HEK293T (cell line): Measurements from ENCODE around the gene GYG2.
"Not testable (repeated sequence)": the region's sequence is repeated elsewhere in the genome, so short reads cannot be mapped to it uniquely, and the experiment has no call there.

Experiments used
- CTCF ChIA-PET: fragments of 350-600 bp; formaldehyde crosslinking; extraction: SDS; loops from one replicate; lab custom pipeline; 2021; ENCODE audit warnings: antibody characterized with exemption, inconsistent platforms; lab: Yijun Ruan, JAX
- POLR2A ChIA-PET: fragments of 350-600 bp; formaldehyde crosslinking; extraction: SDS; loops from one replicate; lab custom pipeline; 2020; ENCODE audit warnings: antibody characterized with exemption, inconsistent platforms; lab: Yijun Ruan, JAX
- DNase-seq: peaks from one replicate; pipeline ENCODE4 v3.0.0; 2012; ENCODE audit warnings: mixed read lengths; ENCODE audit errors: extremely low spot score
- ARNT ChIP-seq: fragments of 450-650 bp; IDR thresholded peaks from 2 replicates; pipeline ENCODE4 v1.6.1; 2017; ENCODE audit warnings: mild to moderate bottlenecking
- BHLHE40 ChIP-seq: fragments of 450-650 bp; IDR thresholded peaks from 2 replicates; pipeline ENCODE4 v1.6.1; 2016; ENCODE audit warnings: mild to moderate bottlenecking, moderate library complexity, borderline replicate concordance
- CTBP1 ChIP-seq: fragments of 450-650 bp; IDR thresholded peaks from 2 replicates; pipeline ENCODE4 v1.6.1; 2016; ENCODE audit warnings: borderline replicate concordance
- ELF4 ChIP-seq: fragments of 450-650 bp; IDR thresholded peaks from 2 replicates; pipeline ENCODE4 v1.6.1; 2017; ENCODE audit warnings: antibody characterized with exemption
- FOXA1 ChIP-seq: fragments of 450-650 bp; IDR thresholded peaks from 2 replicates; pipeline ENCODE4 v1.6.1; 2016; ENCODE audit warnings: mild to moderate bottlenecking
- FOXK2 ChIP-seq: fragments of 450-650 bp; IDR thresholded peaks from 2 replicates; pipeline ENCODE4 v1.6.1; 2016; ENCODE audit warnings: mild to moderate bottlenecking
- FOXM1 ChIP-seq: fragments of 450-650 bp; IDR thresholded peaks from 2 replicates; pipeline ENCODE4 v1.6.1; 2017; ENCODE audit warnings: mild to moderate bottlenecking, borderline replicate concordance
- HDGF ChIP-seq: fragments of 450-650 bp; IDR thresholded peaks from 2 replicates; pipeline ENCODE4 v1.6.1; 2017; ENCODE audit warnings: antibody characterized with exemption, borderline replicate concordance
- L3MBTL2 ChIP-seq: fragments of 450-650 bp; conservative IDR thresholded peaks from 2 replicates; pipeline ENCODE4 v1.6.1; 2016; ENCODE audit warnings: mild to moderate bottlenecking
- LEF1 ChIP-seq: fragments of 450-650 bp; IDR thresholded peaks from 2 replicates; pipeline ENCODE4 v1.6.1; 2017; ENCODE audit warnings: mild to moderate bottlenecking, borderline replicate concordance
- NFRKB ChIP-seq: fragments of 450-650 bp; IDR thresholded peaks from 2 replicates; pipeline ENCODE4 v1.6.1; 2016; ENCODE audit warnings: mild to moderate bottlenecking, moderate library complexity
- SP1 ChIP-seq: fragments of 450-650 bp; IDR thresholded peaks from 2 replicates; pipeline ENCODE4 v1.6.1; 2017
- SUZ12 ChIP-seq: fragments of 450-650 bp; IDR thresholded peaks from 2 replicates; pipeline ENCODE4 v1.6.1; 2016; ENCODE audit warnings: mild to moderate bottlenecking
- TARDBP ChIP-seq: fragments of 450-650 bp; IDR thresholded peaks from 2 replicates; pipeline ENCODE4 v1.6.1; 2016
- ZNF384 ChIP-seq: fragments of 450-650 bp; IDR thresholded peaks from 2 replicates; pipeline ENCODE4 v1.6.1; 2016
- TF ChIP-seq, protein P1 (sequence below): fragments of 450-650 bp; IDR thresholded peaks from 2 replicates; pipeline ENCODE4 v1.6.1; 2016

The GYG2 gene

DNA sequence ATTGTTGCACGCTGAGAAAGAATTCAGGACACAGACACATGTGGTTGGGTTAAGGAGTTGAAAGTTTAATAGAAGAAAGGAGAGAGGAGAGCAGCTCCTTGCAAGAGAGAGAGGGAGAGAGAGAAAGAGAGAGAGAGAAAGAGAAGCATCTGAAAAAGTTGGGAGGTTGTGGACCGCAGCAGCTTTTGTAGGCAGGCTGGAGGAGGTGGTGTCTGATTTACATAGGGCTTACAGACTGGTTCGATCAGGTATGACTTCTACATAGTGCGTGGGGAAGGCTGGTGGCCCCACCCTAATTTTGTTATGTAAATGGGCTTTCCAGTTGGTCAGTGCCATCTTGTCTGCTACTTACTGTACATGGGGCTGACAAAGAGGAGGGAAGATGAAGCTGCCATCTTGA is 27.5 kb upstream of the GYG2 start:
- TF ChIP-seq ARNT (no peak), BHLHE40 (no peak), ELF4 (no peak), SP1 (no peak), CTBP1 (no peak), FOXK2 (no peak), L3MBTL2 (no peak), LEF1 (no peak), ZNF384 (no peak), HDGF (no peak), FOXA1 (no peak)
- TF ChIP-seq, protein P1, sequence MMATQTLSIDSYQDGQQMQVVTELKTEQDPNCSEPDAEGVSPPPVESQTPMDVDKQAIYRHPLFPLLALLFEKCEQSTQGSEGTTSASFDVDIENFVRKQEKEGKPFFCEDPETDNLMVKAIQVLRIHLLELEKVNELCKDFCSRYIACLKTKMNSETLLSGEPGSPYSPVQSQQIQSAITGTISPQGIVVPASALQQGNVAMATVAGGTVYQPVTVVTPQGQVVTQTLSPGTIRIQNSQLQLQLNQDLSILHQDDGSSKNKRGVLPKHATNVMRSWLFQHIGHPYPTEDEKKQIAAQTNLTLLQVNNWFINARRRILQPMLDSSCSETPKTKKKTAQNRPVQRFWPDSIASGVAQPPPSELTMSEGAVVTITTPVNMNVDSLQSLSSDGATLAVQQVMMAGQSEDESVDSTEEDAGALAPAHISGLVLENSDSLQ, result no peak
- POLR2A ChIA-PET, result no interaction called here
- no peak for DNase-seq
- CTCF ChIA-PET, result interaction anchor here (2.3 kb wide), 1 partner anchor 18 kb away, joined by 5 read pairs; no protein-coding TSS in a partner anchor

DNA sequence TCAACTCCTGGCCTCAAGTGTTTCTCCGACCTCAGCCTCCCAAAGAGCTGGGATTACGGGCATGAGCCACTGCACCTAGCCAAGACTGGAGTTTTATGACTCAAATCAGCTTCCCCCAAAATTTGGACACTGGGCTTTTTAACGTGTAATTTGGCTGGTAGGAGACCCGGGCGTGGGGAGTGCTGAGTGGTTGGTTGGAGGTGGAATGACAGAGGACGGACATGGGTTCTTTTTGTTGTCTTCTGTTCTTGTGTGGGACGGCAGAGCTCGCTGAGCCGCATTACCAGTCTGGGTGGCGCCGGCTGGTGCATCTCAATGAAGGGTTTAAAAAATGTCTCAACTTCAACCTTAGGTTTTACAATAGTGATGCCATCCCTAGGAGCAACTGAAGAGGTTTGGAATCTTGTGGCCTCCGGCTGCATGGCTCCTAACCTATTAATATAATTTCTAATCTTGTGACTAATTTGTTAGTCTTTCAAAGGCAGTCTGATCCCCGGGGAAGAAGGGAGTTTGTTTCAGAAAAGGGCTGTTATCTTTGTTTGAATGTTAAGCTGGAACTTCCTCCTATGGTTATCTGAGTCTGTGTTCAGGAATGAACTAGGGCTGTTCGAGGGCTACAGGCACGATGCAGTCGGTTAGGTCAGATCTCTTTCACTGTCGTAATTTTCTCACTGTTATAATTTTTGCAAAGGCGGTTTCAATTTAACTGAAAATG is 26.2 kb upstream of the GYG2 start:
- POLR2A ChIA-PET, DNase-seq: not testable (repeated sequence)
- CTCF ChIA-PET, result interaction anchor here (2.3 kb wide), 1 partner anchor 17 kb away, joined by 5 read pairs; no protein-coding TSS in a partner anchor

DNA sequence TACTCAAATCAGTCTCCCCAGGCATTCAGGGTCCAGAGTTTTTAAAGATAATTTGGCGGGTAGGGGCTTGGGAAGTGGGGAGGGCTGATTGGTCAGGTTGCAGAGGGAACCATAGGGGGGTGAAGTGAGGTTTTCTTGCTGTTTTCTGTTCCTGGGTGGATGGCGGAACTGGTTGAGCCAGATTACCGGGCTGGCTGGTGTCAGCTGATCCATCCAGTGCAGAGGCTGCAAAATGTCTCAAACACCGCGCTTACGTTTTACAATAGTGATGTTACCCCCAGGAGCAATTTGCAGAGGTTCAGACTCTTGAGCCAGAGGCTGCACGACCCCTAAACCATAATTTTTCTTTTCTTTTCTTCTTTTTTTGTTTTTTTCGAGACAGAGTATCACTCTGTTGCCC is 25.2 kb upstream of the GYG2 start:
- DNase-seq, CTCF ChIA-PET, POLR2A ChIA-PET: not testable (repeated sequence)

DNA sequence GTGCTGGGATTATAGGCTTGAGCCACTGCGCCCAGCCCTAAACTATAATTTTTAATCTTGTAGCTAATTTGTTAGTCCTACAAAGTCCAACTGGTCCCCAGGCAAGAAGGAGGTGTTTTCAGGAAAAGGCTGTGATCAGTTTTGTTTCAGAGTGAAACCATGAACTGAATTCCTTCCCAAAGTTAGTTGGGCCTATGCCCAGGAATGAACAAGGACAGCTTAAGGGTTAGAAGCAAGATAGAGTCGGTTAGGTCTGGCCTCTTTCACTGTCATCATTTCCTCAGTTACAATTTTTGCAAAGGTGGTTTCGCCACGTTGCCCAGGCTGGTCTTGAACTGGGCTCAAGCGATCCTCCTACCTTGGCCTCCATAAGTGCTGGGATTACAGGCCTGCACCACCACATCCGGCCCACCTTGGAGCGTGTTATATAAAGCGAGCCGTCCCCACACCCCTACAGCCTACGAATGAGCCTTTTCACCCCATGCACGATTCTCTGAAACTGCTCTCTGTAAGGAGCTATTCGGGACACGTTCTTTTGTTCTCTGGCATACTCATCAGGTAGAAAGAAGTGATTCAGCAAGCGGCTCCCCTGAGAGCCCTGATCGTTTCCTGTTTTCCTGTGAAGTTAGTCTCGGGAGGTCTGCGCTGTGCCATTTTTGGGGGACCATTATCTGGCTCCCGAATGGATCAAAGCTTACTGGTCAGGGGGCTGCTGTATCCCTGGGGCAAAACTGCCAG is 24.5 kb upstream of the GYG2 start:
- CTCF ChIA-PET, POLR2A ChIA-PET, DNase-seq: not testable (repeated sequence)

DNA sequence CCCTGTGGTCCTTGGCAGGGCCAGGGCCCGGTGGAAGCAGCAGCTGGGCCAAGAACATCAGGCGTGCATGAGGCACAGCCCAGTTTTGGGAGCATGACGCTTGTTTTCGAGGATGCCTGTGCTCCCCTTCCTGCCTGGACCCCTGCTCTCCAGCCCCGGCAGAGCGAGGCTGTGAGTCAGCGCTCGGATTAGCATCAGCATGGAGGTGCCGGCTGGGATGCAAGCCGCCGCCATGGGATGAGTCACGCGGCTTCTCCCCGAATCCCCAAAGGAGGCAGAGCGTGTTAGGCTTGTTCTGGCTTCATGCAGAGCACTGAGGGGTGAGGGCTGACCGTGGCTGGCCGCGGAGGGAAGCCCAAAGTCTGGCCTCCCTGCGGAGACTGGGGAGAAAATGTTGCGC is 23.9 kb upstream of the GYG2 start:
- CTCF ChIA-PET, DNase-seq, POLR2A ChIA-PET: not testable (repeated sequence)

DNA sequence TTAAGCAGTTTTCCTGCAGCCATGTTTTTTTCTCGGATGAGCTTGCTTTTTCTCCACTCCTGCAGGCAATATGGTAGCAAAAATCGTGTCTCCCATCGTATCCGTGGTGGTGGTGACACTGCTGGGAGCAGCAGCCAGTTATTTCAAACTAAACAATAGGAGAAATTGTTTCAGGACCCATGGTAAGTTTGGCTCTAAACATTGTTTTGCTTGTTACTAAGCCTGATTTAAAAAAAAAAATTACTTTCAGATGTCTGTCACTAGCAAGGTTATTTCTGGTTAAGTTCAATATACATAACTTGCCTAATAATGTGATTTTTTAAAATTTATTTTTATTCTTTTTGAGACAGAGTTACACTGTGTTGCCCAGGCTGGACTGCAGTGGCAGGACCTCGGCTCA is 17.5 kb upstream of the GYG2 start:
- ChIA-PET POLR2A (no interaction called here), CTCF (no interaction called here)
- no peak for DNase-seq
- TF ChIP-seq ELF4 (no peak), HDGF (no peak), CTBP1 (no peak), ARNT (no peak), LEF1 (no peak), FOXM1 (no peak), L3MBTL2 (no peak), ZNF384 (no peak), SUZ12 (no peak), NFRKB (no peak), TARDBP (no peak), SP1 (no peak), FOXK2 (no peak), BHLHE40 (no peak), FOXA1 (no peak)
- TF ChIP-seq, protein P1, result no peak

DNA sequence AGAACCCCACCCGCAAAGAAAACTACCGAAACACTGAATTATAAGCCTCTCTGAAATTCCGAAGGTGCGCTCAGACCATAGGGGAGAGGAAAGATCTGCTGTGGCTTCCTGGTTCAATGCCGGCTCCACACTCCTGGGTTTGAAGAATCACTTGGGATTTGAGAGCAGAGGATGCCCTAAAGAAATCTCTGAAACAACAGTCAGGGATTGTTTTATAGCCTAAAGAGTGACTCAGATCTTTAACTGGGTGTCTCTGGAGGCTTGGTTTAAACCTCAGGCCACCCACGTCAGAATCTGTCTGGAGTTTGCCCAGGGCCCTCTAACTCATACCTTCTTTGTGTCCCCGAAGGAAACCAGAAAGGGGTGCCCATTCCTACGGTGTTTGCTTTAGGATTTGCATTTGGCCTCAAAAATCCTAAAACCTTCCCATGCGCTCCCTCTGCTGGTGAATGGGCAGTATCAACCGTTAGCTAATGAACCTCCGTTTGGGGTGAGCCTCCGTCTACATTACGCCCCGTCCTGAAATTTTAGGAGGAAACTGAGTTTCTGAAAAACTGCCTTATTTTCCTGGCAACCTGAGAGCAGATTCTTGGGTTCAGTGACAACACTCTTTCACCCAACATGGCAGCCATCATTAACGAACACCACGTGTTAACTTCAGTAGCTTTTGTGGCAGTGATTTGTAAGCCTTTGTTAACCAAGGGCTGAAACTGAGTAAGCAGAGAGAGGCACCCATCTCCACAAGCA is 16.4 kb upstream of the GYG2 start:
- DNase-seq, POLR2A ChIA-PET: not testable (repeated sequence)
- peak; percentile 80 for TF ChIP-seq L3MBTL2
- CTCF ChIA-PET, result interaction anchor here (0.7 kb wide), 1 partner anchor 12 kb away, joined by 3 read pairs; no protein-coding TSS in a partner anchor

DNA sequence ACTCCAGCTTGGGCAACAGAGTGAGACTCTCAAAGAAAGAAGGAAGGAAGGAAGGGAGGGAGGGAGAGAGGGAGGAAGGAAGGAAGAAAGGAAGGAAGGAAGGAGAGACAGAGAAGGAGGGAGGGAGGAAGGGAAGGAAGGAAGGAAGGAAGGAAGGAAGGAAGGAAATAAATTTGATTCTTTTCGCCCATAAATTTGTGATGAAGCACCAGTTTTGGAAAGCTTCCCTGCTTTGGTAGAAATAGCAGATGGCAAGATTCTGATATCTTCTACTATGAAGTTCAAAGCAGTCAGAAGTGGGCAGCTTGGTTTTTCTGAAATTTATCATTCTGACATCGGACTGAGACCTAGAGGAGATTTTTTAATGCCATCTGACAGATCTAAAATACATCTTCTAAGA is 11.7 kb upstream of the GYG2 start:
- CTCF ChIA-PET, result no interaction called here
- no peak for DNase-seq
- POLR2A ChIA-PET, result no interaction called here
- TF ChIP-seq SP1 (no peak), TARDBP (no peak), HDGF (no peak), CTBP1 (no peak), LEF1 (no peak), ARNT (no peak), SUZ12 (no peak), L3MBTL2 (no peak), FOXK2 (no peak), FOXA1 (no peak), ZNF384 (no peak), BHLHE40 (no peak), FOXM1 (no peak), NFRKB (no peak)
- TF ChIP-seq, protein P1, result no peak
